ENCODE measurements around the gene COX19. TPM values are rescaled to one million over a fixed set of nuclear protein-coding genes. Genes with fewer than 3 reads are reported as not detected.

COX19 gene
- total RNA-seq, 1 experiment from 2014 or later = 11.6 TPM

GRCh38 chr7:1016577-1017531 lies 41.5 kb upstream of the COX19 start:
- Histone ChIP-seq H3K4me3 (ENCODE audit: low read length) (no peak overlapping the region), H4K20me1 (ENCODE audit: low read length) (no peaks in the 10 kb centered on the region), H3K36me3 (ENCODE audit: low read depth, low read length) (peaks cover 2% of the 10 kb centered on the region; the same call in 1 of the 2 replicates), H3K27ac (ENCODE audit: low read length) (no peak overlapping the region), H3K9ac (ENCODE audit: low read length) (no peak overlapping the region), H3K9me2 (replicated peaks; ENCODE audit: low read length) (no peaks in the 10 kb centered on the region), H3F3A (ENCODE audit: low read length, unreplicated experiment) (no peaks in the 10 kb centered on the region), H3K9me3 (ENCODE audit: low read length) (no peaks in the 10 kb centered on the region), H3K4me2 (ENCODE audit: low read length) (no peak overlapping the region), H2AFZ (ENCODE audit: low read length) (no peak overlapping the region), H3K4me1 (ENCODE audit: insufficient read depth, low read length) (no peaks in the 10 kb centered on the region), H3K27me3 (ENCODE audit: low read length) (no peaks in the 10 kb centered on the region), H3K79me2 (ENCODE audit: low read length) (no peaks in the 10 kb centered on the region)
- no peak for ATAC-seq
- no TSS peak for BruUV-seq (replicated peaks)
- POLR2A ChIA-PET (ENCODE audit: unreplicated experiment) = no interaction called here
- CTCF ChIA-PET = no interaction called here
- no peak for DNase-seq
- no peak for TF ChIP-seq EZH2 (IDR thresholded peaks at IDR 0.05; ENCODE audit: low read length, unreplicated experiment)
- TF ChIP-seq CTCF (conservative IDR thresholded peaks at IDR 0.05; ENCODE audit: low read depth, low read length) = no peak
- no peak for TF ChIP-seq EZH2phosphoT487 (IDR thresholded peaks at IDR 0.05; ENCODE audit: borderline replicate concordance, low read length)
- intact Hi-C loops (cut with micrococcal nuclease) = no loop called here

- ATAC-seq (no peak), DNase-seq (no peak)
- no peaks in the 10 kb centered on the region for H3K9me3 ChIP-seq (ENCODE audit: low read length)
- H3K27ac ChIP-seq (ENCODE audit: low read length) = no peak overlapping the region
- no peaks in the 10 kb centered on the region for H4K20me1 ChIP-seq (ENCODE audit: low read length)
- H2AFZ ChIP-seq (ENCODE audit: low read length) = no peak overlapping the region
- H3K36me3 ChIP-seq (ENCODE audit: low read depth, low read length) = no peaks in the 10 kb centered on the region
- POLR2A ChIA-PET (ENCODE audit: unreplicated experiment) = no interaction called here
- H3K9ac ChIP-seq (ENCODE audit: low read length) = no peak overlapping the region
- H3K9me2 ChIP-seq (replicated peaks; ENCODE audit: low read length) = no peaks in the 10 kb centered on the region
- H3K4me2 ChIP-seq (ENCODE audit: low read length) = no peak overlapping the region
- no peak overlapping the region for H3K4me3 ChIP-seq (ENCODE audit: low read length)
- BruUV-seq (replicated peaks) = no TSS peak
- no peaks in the 10 kb centered on the region for H3K27me3 ChIP-seq (ENCODE audit: low read length)
- no peaks in the 10 kb centered on the region for H3F3A ChIP-seq (ENCODE audit: low read length, unreplicated experiment)
- intact Hi-C loops (cut with micrococcal nuclease) = no loop called here
- CTCF ChIA-PET = no interaction called here
- TF ChIP-seq CTCF (conservative IDR thresholded peaks at IDR 0.05; ENCODE audit: low read depth, low read length) = no peak
- TF ChIP-seq EZH2 (IDR thresholded peaks at IDR 0.05; ENCODE audit: low read length, unreplicated experiment) = no peak
- no peak for TF ChIP-seq EZH2phosphoT487 (IDR thresholded peaks at IDR 0.05; ENCODE audit: borderline replicate concordance, low read length)
- H3K79me2 ChIP-seq (ENCODE audit: low read length) = no peaks in the 10 kb centered on the region
- H3K4me1 ChIP-seq (ENCODE audit: insufficient read depth, low read length) = no peaks in the 10 kb centered on the region
Measured at GRCh38 chr7:1015196-1016121, 40.1 kb upstream of the COX19 start.

Data from PC-3 (cell line).